Activated T-helper 2 cell treated with anti-CD3 and anti-CD28 coated beads, Interferon-gamma antibody, Interleukin-2, Interleukin-4, amounts not matched to agents 10 μg/mL and 5 μg/mL and 100 μg/mL, durations not matched to agents 14 hours and 24 hours and 36 hours (primary cell): ENCODE measurements around the gene SLC34A3. TPM values are rescaled to one million over a fixed set of nuclear protein-coding genes. Genes with fewer than 3 reads are reported as not detected.

Experiments used
- DNase-seq: peaks from one replicate; pipeline ENCODE4 v3.0.0; 2021; ENCODE audit warnings: low spot score
- H3K27ac Mint-ChIP-seq: one replicate; pipeline ENCODE4 v1.8.0; 2021; ENCODE audit warnings: mixed read lengths
- H3K27me3 Mint-ChIP-seq: one replicate; pipeline ENCODE4 v1.8.0; 2021; ENCODE audit warnings: low read depth, mixed read lengths
- H3K36me3 Mint-ChIP-seq: one replicate; pipeline ENCODE4 v1.8.0; 2021; ENCODE audit warnings: low read depth, mixed read lengths
- H3K4me1 Mint-ChIP-seq: one replicate; pipeline ENCODE4 v1.8.0; 2021; ENCODE audit warnings: low read depth, mixed read lengths
- H3K4me3 Mint-ChIP-seq: one replicate; pipeline ENCODE4 v1.8.0; 2021; ENCODE audit warnings: low read depth, mild to moderate bottlenecking, moderate library complexity, mixed read lengths
- H3K9me3 Mint-ChIP-seq: one replicate; pipeline ENCODE4 v1.8.0; 2021; ENCODE audit warnings: mixed read lengths
- intact Hi-C: fragments of 100-400 bp; cut with micrococcal nuclease; formaldehyde crosslinking; loops from one replicate; pipeline ENCODE4 v1.15.1; 2023
- total RNA-seq: library from RNA; stranded (reverse); gene quantifications from 2 replicates; pipeline ENCODE4 v1.2.3, GENCODE V29; 2022

The SLC34A3 gene
- total RNA-seq, 1 donor from 2014 or later = not detected

DNA sequence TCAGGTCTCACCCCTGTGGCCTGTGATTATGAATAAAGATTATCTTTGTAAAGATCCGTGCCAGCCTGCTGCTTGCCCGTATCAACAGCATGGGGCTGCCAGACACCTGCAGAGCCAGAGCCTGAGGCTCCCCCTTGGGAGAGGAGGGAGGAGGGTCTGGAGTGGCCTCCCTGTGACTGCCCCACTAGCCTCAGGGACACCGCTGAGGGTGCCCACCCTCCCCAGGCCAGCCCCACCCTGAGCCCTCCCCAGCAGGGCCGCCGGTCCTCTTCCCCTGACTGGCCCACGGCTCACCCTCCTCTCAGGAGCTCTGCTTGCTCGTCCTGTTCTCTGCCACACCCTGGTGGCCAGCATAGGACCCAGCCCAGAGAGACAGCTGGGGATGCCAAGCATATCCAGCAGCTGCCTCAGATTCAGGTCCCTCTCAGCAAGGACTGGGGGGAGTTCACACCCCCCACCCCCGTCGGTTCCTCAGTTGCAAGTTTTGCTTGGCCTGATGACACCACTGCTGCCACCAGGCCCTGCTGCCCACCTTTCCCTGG, 40.3 kb upstream of the SLC34A3 start:
- H3K4me3 Mint-ChIP-seq = peak overlapping the region; percentile 94
- no peaks in the 10 kb centered on the region for H3K9me3 Mint-ChIP-seq
- DNase-seq = no peak
- intact Hi-C loops = no loop called here
- H3K27me3 Mint-ChIP-seq = no peaks in the 10 kb centered on the region
- H3K27ac Mint-ChIP-seq = peak overlapping the region; percentile 33
- H3K36me3 Mint-ChIP-seq = peaks cover 21% of the 10 kb centered on the region
- peaks cover 25% of the 10 kb centered on the region for H3K4me1 Mint-ChIP-seq

- Mint-ChIP-seq H3K27ac (peak overlapping the region; percentile 33), H3K4me3 (peak overlapping the region; percentile 74), H3K27me3 (no peaks in the 10 kb centered on the region), H3K9me3 (no peaks in the 10 kb centered on the region), H3K36me3 (peaks cover 16% of the 10 kb centered on the region), H3K4me1 (peaks cover 25% of the 10 kb centered on the region)
- DNase-seq = no peak
- intact Hi-C loops = no loop called here
These were observed 39.5 kb upstream of the SLC34A3 start for GRCh38 chr9:137191245-137191644.

- Mint-ChIP-seq H3K27ac (no peak overlapping the region), H3K4me3 (no peak overlapping the region), H3K27me3 (no peaks in the 10 kb centered on the region), H3K36me3 (peaks cover 16% of the 10 kb centered on the region), H3K9me3 (no peaks in the 10 kb centered on the region), H3K4me1 (peaks cover 21% of the 10 kb centered on the region)
- intact Hi-C loops = no loop called here
- no peak for DNase-seq
These were observed 38.8 kb upstream of the SLC34A3 start for GRCh38 chr9:137191691-137192447.

- Mint-ChIP-seq H3K36me3 (peaks cover 16% of the 10 kb centered on the region), H3K4me3 (no peak overlapping the region), H3K9me3 (no peaks in the 10 kb centered on the region), H3K27ac (no peak overlapping the region), H3K4me1 (peaks cover 18% of the 10 kb centered on the region), H3K27me3 (no peaks in the 10 kb centered on the region)
- intact Hi-C loops = no loop called here
- DNase-seq = no peak
These were observed 38.3 kb upstream of the SLC34A3 start for GRCh38 chr9:137192448-137192780.

- intact Hi-C loops = no loop called here
- H3K27ac Mint-ChIP-seq = no peak overlapping the region
- H3K4me3 Mint-ChIP-seq = no peak overlapping the region
- no peaks in the 10 kb centered on the region for H3K9me3 Mint-ChIP-seq
- no peaks in the 10 kb centered on the region for H3K27me3 Mint-ChIP-seq
- peaks cover 13% of the 10 kb centered on the region for H3K4me1 Mint-ChIP-seq
- H3K36me3 Mint-ChIP-seq = peaks cover 13% of the 10 kb centered on the region
- no peak for DNase-seq
These were observed 37.8 kb upstream of the SLC34A3 start for GRCh38 chr9:137192859-137193258.

DNA sequence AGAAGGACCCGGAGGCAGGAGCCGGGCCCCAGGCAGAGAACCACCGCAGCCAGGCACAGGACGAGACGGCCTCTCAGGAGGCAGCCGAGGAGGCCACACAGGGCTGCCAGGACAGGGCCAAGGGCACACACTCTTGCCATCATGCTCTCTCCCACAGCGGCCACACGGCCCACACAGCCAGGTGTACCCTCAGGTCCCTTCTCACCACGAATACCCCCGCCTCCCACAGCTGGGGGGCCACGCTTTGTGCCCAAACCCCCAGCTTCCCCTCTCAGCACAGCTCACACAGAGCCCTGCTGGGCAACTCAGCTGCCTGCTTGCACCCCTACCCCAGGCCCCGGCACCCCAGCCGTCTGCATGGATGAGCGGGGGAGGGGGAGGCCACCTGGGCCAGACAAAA, 36.9 kb upstream of the SLC34A3 start:
- Mint-ChIP-seq H3K27me3 (no peaks in the 10 kb centered on the region), H3K4me3 (no peak overlapping the region), H3K9me3 (no peaks in the 10 kb centered on the region), H3K27ac (no peak overlapping the region), H3K36me3 (peaks cover 13% of the 10 kb centered on the region), H3K4me1 (peaks cover 13% of the 10 kb centered on the region)
- no peak for DNase-seq
- intact Hi-C loops = no loop called here

DNA sequence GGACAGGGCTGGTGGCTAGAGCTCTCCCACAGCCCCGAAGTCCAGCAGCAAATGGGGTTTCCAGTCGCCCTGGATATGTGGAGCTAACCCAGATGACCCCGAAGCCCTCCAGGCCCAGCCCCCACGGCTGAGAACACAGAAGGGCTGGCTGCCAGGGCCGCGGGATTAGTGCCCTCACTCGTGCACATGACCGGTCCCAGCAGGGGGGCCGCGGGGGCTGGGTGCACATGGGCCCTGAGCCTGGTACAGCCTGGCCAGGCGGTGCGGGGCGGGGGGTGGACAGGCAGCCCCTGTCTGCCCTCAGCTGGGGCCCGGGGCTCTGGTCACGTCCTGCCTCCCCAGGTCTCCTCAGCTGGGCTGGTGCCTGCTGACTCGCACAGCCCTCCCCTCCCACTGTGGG, 36.3 kb upstream of the SLC34A3 start:
- no peak overlapping the region for H3K27ac Mint-ChIP-seq

GRCh38 chr9:137194909-137195308, 35.8 kb upstream of the SLC34A3 start:
- no peaks in the 10 kb centered on the region for H3K9me3 Mint-ChIP-seq
- no peak for DNase-seq
- peaks cover 9% of the 10 kb centered on the region for H3K36me3 Mint-ChIP-seq
- H3K4me3 Mint-ChIP-seq = no peak overlapping the region
- intact Hi-C loops = no loop called here
- no peak overlapping the region for H3K27ac Mint-ChIP-seq
- no peaks in the 10 kb centered on the region for H3K27me3 Mint-ChIP-seq
- peaks cover 10% of the 10 kb centered on the region for H3K4me1 Mint-ChIP-seq

More for the DNA sequence above, 36.3 kb upstream of the SLC34A3 start:
- no peak for DNase-seq
- no peaks in the 10 kb centered on the region for H3K27me3 Mint-ChIP-seq
- no peak overlapping the region for H3K4me3 Mint-ChIP-seq
- peaks cover 9% of the 10 kb centered on the region for H3K36me3 Mint-ChIP-seq
- intact Hi-C loops = no loop called here
- H3K4me1 Mint-ChIP-seq = peaks cover 8% of the 10 kb centered on the region
- H3K9me3 Mint-ChIP-seq = no peaks in the 10 kb centered on the region

GRCh38 chr9:137195525-137196220, 35.0 kb upstream of the SLC34A3 start:
- Mint-ChIP-seq H3K4me1 (peaks cover 7% of the 10 kb centered on the region), H3K36me3 (peaks cover 6% of the 10 kb centered on the region), H3K27ac (no peak overlapping the region), H3K4me3 (no peak overlapping the region), H3K27me3 (no peaks in the 10 kb centered on the region), H3K9me3 (no peaks in the 10 kb centered on the region)
- DNase-seq = no peak
- intact Hi-C loops = no loop called here

DNA sequence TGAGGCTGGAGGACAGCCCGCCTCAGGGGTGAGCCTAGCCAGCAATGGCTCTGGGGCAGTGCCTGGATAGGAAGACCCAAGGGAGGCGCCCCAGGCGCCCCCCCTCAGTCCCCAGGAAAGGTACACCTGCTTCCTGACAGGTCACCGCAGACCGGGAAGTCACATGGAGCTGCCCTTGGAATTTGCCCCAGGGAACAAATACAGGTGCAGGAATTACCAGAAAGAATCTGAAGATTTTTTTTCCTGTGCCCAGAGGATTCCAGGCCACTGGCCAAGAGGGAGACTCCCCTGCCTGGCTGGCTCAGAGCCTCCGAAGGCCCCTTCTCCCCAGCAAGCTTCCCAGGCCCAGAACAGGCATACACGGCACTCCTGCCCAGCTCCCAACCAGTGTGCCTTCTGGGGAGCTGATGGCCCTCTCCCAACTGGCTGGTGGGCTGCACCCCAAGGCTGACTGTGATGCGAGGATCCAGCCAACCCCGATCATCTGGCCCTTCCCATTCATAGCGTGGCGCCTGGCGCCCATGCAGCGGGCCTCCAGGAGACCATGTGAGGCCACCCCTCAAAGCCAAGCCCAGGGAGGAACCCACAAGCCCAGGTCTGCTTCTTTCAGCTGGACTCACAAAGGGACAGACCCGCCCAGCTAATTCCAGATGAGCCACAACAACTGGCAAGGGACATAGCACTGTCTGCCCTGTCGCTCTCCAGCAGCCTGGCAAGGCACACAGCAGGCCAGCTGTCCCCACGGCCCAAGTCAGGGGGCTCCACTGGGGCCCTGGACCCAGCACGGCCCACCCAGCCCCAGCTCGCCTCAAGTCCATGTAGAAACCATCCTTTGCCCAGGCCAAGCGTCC, 32.4 kb upstream of the SLC34A3 start:
- DNase-seq = no peak
- Mint-ChIP-seq H3K36me3 (peaks cover 5% of the 10 kb centered on the region), H3K4me3 (no peak overlapping the region), H3K9me3 (no peaks in the 10 kb centered on the region), H3K4me1 (peaks cover 11% of the 10 kb centered on the region), H3K27ac (no peak overlapping the region), H3K27me3 (no peaks in the 10 kb centered on the region)
- intact Hi-C loops = no loop called here

GRCh38 chr9:137198902-137199283, 31.8 kb upstream of the SLC34A3 start:
- intact Hi-C loops = no loop called here
- Mint-ChIP-seq H3K27me3 (no peaks in the 10 kb centered on the region), H3K27ac (no peak overlapping the region), H3K36me3 (peaks cover 5% of the 10 kb centered on the region), H3K4me1 (peaks cover 12% of the 10 kb centered on the region), H3K9me3 (no peaks in the 10 kb centered on the region), H3K4me3 (no peak overlapping the region)
- DNase-seq = no peak

GRCh38 chr9:137199411-137200121, 31.1 kb upstream of the SLC34A3 start:
- H3K4me1 Mint-ChIP-seq = peaks cover 19% of the 10 kb centered on the region
- H3K9me3 Mint-ChIP-seq = no peaks in the 10 kb centered on the region
- intact Hi-C loops = loop anchor here (1.0 to 5.0 kb wide), 3 partner anchors 11 to 72 kb away; partner anchors contain the start of genes ANAPC2 and SSNA1
- peak overlapping the region; percentile 83 for H3K4me3 Mint-ChIP-seq
- H3K27me3 Mint-ChIP-seq = no peaks in the 10 kb centered on the region
- H3K36me3 Mint-ChIP-seq = peaks cover 9% of the 10 kb centered on the region
- DNase-seq = no peak
- peak overlapping the region; percentile 38 for H3K27ac Mint-ChIP-seq
